GM21515 (cell line): ENCODE measurements around the gene METTL2B.

Experiments used
- ATAC-seq: cut with Tn5 transposase; IDR thresholded peaks from one replicate; pipeline ENCODE4 v1.9.1; 2021; ENCODE audit not compliant: unreplicated experiment

METTL2B gene, protein sequence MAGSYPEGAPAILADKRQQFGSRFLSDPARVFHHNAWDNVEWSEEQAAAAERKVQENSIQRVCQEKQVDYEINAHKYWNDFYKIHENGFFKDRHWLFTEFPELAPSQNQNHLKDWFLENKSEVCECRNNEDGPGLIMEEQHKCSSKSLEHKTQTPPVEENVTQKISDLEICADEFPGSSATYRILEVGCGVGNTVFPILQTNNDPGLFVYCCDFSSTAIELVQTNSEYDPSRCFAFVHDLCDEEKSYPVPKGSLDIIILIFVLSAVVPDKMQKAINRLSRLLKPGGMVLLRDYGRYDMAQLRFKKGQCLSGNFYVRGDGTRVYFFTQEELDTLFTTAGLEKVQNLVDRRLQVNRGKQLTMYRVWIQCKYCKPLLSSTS

DNA sequence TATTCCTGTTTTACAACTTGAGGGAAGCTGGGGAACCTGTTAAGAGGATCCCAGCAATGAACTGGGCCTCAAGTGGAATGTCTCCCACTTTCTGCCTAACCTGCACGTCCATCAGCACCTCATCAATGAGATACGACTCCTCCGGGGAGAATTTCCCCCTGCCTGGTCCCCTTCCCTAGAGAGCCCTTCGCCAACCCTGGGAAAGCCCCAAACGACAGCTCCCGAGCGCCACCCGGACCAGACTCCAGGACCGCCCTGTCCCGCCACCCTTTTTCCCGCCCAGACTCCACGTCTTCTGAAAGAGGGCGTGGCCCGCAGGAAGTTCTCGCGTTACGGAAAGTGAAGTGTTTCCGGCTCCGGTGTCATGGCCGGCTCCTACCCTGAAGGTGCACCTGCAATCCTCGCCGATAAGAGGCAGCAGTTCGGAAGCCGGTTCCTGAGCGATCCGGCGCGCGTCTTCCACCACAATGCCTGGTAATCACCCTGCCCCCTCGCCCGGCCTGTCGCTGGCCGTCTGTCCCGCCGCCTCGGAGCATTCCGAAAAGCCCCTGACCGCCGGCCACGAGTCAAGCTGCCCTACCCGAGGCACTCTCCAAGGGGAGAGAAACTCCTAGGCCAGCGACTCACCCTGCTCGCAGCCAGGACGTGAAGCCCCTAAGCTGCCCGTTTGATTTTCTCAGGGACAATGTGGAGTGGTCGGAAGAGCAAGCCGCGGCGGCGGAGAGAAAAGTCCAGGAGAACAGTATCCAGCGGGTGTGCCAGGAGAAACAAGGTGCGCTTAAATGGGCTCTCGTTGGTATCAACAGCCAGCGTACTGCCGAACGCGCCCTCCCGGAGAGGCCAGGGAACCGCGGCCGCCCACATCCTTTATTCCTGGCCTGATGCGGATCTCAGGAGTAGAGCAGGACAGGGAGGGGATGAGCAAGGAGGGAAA, at the start of gene METTL2B:
TSS of gene METTL2B (plus strand) at position 347 of the 934 bp plus-strand sequence. CDS start at position 365, 18 bp downstream.
- ATAC-seq: peak; percentile 90

DNA sequence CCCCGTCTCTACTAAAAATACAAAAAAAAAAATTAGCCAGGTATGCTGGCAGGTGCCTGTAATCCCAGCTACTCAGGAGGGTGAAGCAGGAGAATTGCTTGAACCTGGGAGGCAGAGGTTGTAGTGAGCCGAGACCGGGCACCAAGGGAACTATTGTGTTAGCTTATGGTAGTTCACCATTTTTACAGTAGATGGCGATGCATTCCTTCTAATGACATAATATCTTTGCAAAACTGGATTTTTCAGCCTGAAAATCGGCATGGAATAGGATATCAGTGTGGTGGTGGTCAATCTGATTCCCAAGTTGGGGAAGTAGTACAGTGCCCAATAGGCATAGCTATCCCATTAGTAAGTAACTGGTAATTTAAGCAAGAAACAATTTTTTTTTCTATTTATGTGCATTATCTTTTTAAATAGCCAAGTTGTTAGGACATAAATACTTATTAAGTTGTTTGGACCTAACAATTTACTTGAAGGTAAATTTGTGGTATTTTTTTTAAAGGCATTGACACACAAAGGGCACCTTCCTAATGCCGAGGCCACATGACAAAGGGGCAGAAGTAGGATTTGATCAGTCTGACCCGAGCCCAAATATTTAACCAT, 49.2 kb upstream of the METTL2B start:
- no peak for ATAC-seq

DNA sequence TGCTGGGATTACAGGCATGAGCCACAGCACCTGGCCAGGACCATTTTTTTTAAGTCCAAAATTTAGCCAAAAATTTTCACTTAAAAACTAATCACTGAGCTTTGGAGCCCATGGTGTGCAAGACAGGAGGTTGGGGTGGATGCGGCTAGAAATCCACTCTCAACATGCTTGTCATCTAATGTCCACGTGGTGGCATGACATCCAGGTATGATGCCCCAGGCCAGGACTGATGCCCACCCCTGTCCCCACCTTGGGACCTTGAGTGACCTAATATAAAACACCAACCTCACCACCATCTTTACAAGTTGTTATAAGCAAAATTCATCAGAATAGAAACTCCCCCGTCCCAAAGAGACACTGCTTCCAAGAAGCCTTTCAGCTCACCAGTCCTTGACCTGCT, 46.3 kb upstream of the METTL2B start:
- ATAC-seq: no peak

DNA sequence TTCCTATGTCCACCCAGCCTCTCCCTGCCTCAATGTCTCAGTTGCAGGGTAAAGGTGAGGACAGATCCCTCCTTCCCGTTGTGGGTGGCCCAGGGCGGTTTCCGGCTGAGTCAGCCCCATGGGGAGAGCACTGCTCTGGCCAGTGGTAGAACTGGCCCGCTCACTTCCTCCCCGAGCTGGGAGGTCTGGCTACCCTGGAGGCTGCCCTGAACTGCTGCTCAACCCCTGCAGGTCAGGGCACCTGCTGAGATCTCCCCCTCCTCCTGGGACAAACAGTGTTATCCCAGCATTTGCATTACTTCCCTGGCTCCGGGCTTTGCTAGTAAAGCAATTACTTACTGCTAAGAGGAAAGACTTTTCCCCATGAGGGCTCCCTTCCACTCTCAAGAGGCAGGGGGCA, 45.3 kb upstream of the METTL2B start:
- ATAC-seq: no peak

DNA sequence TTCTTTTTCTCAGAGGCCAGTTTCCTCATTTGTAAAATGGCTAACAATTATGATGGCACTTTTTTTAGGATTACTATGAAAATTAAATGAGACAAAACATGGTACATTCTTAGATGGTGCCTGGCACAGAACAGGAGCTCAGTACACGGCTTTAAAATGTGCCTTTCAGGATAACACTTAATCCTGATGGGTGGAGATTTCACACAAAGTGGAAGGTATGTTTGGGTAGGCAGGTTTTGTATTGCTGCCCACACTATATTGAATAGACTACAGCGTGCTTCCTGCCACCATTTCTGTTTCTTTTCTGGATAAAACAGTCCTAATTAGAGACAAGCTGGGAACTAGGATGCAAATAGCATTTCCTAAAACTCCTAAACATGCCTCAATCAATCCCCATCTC, 44.8 kb upstream of the METTL2B start:
- ATAC-seq: no peak

DNA sequence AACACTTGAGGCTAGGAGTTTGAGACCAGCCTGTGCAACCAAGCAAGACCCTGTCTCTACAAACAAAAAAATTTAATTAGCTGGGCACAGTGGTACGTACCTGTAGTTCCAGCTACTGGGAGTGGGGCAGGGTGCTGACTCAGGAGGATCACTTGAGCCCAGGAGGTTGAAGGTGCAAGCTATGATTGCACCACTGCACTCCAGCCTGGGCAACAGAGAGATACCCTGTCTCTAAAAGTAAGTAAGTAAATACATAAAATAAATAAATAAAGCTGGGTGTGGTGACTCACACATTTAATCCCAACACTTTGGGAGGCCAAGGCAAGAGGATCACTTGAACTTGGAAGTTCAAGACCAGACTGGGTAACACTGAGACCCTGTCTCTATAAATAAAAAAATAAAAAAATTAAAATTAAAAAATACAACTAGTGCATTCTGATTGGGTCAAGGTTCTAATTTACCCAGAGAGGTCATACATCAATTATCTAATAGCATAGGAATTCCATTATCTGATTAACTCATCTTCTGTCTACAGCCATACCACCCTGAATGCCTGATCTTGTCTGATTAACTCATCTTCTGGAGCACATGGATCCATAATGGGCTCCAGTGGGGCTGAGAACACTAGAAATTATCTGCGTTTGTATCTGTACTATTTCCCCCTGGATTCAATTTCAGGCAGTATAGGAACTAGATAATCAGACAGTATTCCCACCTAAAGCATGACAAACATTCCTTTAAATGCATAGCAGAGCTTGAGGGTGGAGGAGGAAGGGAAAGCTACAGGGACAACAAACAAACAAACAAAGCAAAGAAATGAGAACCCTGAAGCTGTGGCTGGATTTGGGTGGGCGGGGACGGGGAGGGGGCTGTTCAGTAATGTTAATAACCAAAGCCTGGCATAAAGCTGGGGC, 41.9 kb upstream of the METTL2B start:
- ATAC-seq: no peak

DNA sequence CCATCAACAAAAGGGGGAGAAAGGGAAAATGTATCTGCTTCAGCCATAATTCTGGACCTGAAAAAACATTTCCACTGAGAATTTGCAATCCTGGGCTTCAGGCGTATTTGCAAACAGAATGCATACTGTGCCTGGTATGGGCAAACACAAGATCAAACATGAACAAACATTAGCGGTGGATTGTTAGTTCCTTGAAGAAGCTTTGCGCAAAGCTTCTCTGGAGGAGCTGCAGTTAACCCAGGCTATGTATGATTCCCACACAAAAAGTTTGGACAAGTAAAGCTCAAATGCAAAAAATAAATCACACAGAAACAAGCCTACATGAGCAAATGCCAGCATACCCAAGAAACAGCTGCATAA, 41.2 kb upstream of the METTL2B start:
- no peak for ATAC-seq

DNA sequence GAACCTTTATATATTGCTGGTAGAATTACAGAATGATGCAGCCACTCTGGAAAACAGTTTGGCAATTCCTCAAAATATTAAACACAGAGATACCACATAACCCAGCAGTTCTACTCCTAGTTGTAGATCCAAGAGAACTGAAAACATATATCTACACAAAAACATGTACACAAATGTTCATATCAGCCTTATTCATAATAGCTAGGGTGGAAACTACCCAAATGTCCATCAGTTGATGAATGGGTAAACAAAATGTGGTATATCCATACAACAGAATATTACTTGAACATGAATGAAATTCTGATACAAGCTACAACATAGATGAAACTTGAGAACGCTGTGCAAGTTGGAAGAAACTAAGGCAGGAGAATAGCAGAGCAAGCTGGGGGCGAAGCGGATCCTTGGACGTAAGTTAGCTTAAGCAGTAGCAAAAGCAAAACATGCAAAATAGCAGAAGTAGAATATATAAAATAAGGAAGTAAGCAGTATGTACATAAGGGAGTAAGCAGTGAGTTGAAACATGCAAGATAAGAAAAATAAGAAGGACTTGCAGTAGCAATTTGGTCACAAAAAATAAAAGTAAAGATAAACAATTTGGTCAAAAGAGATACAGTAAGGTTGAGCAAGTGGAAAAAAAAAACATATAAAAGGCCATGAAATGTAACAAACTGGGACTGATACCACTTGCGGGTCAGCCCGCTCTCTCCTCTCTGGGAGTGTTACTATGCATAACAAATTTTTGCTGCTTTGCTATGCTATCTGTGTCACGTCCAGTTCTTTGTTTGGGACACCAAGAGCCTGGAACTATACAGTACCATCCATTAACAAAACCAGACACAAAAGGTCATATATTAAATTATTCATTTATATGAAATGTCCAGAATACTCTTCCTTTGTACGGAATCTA, 38.9 kb upstream of the METTL2B start:
- peak; percentile 83 for ATAC-seq

DNA sequence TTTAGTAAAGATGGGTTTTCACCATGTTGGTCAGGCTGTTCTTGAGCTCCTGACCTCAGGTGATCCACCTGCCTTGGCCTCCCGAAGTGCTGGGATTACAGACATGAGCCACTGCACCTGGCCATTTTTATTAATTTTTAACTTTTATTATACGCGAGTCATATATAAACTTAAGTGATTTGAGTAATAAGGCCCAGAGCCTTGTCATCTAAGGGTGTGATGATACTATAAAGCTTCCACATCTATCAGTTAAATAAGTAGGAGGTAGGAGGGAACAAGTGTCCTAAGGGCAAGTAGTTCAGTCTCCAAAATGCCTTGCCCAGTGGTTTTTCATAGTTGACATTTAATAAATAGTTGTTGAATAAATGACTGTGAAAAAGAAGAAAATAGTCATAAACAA, 34.2 kb upstream of the METTL2B start:
- ATAC-seq: no peak

DNA sequence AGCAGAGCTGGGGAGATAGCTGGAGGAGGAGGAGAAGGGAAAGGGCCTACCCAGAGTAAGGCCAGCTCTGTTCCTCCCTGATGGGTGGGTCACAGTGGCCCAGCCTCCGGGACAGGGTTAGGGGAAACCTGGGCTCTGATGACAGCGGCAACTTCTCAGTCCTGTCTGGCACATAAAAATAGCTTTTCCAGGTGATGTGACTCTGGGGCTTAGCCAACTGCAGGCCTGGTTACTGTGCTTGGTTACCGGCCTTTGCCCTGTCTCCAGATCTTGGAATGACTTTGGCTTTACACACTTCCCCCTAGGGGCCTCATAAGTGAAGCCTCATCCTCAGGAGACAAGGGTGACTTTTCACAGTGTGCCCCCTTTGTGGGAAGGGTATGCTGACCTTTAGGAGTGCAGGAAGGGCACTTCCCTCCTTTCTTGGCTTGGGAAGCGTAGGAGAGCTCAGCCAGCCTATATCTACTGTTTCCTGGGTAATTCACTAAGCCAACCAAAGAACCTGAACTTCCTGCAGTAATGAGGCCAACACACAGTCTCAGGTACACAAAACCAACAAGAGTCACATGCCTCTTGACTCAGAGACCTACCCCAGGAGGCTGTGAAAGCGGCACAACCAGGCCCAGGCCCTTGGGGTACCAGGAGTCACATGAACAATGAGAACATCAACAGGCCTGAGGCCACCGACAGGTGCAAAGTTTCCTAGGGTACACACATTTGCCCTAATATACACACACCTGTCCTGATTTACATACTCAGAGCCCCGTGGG, 32.5 kb upstream of the METTL2B start:
- no peak for ATAC-seq

DNA sequence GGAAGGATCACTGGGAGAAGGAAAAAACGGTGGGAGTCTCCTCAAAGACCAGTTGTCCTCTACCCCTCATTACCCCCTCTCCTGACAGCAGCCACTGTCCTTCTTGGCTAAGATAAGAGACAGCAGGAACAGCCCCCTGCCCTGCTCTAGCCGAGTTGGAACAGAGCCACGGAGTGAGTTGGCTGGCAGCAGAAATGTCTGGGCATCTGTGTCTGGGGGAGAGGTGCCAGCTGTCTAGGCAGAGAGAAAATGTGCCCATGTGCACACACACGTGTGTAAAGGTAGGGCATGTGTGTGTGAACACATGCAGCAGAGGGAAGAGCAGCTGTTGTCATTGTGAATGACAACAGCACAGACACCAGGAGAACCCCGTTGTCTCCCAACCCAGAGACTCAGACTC, 30.2 kb upstream of the METTL2B start:
- ATAC-seq: no peak

DNA sequence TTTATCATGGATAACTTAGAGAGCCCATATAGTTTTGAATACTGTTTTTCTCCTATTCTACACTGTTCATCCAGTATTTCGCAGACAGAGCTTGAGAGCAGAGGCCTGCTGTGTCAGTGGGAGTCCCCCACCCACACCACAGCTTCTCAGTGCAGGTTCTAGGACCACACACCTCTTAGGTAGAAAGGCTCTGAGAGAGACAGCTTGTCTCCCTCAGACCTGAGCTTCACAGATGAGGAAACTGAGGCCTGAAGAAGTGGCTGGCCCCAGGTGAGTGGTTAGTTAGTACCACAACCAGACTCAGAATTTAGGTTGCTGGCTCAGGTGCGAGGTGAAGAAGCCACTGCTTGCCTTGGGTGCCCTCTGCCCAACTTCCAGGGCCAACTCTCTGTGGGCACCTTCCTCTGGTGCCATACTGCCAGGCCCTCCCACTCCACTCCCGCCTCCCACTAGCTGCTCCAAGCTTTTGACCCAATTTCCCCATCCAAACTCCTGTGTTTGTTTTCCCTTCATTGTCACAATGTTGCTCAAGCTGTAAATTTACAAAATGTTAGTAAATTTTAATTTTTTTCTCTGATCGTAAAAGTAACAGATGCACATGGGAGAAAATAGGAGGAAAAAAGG, 28.5 kb upstream of the METTL2B start:
- no peak for ATAC-seq

DNA sequence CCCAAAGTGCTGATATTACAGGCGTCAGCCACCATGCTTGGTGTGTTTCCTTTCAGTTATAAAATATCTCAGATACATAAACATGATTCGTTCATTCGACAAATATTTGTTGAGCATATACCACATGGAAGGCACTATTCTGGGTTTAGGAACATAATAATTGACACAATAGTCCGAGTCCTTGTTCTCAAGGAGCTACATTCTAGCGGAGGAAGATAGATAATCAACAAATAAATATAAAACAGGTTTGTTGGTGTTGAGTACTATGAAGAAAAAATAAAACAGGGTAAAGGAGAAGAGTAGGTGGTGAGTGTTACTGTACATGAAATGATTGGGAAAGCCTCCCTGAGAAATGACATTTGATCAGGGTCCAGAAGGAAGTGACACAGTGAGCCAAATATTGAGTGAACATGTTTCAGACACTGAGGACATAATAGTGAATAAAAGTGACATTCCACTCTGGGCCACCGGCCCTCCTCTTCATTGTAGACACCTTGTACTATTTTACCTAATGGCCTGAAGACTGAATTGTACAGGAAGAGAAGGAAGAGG, 27.7 kb upstream of the METTL2B start:
- ATAC-seq: no peak

DNA sequence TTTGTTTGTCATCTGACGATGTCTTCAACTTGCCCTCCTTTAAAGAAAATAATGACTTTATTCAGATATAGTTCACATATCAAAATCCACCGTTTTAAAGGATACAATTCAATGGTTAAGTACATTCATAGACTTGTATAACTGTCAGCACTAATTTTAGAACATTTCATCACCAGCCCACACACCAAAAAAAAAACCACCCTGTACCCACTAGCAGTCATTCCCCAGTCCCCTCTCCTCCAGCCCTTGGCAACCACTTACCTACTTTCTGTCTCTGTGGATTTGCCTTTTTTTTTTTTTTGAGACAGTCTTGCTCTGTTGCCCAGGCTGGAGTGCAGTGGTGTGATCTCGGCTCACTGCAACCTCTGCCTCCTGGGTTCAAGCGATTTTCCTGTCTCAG, 26.1 kb upstream of the METTL2B start:
- no peak for ATAC-seq

DNA sequence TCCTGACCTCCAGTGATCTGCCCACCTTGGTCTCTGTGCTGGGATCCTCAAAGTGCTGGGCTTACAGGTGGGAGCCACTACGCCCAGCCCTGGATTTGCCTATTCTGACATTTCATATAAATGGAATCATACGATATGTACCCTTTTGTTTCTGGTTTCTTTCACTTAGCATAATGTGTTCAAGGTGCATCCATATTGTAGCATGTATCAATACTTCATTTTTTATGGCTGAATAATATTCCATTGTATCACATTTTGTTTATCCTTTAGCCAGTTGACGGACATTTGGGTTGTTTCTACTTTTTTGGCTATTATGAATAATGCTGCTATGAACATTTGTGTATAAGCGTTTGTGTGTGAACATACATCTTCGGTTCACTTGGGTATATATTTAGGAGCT, 25.6 kb upstream of the METTL2B start:
- ATAC-seq: no peak

DNA sequence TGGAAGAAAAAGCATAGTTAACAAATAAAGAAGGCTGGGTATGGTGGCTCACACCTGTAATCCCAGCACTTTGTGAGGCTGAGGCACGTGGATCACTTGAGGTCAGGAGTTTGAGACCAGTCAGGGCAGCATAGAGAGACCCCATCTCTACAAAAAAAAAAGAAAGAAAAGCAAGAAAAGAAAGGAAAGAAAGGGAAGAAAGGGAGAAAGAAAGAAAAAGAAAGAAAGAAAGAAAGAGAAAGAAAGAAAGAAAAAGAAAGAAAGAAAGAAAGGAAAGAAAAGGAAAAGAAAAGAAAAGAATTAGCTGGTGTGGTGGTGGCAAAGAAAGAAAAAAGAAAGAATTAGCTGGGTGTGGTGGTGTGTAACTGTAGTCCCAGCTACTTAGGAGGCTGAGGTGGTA, 24.0 kb upstream of the METTL2B start:
- ATAC-seq: no peak

DNA sequence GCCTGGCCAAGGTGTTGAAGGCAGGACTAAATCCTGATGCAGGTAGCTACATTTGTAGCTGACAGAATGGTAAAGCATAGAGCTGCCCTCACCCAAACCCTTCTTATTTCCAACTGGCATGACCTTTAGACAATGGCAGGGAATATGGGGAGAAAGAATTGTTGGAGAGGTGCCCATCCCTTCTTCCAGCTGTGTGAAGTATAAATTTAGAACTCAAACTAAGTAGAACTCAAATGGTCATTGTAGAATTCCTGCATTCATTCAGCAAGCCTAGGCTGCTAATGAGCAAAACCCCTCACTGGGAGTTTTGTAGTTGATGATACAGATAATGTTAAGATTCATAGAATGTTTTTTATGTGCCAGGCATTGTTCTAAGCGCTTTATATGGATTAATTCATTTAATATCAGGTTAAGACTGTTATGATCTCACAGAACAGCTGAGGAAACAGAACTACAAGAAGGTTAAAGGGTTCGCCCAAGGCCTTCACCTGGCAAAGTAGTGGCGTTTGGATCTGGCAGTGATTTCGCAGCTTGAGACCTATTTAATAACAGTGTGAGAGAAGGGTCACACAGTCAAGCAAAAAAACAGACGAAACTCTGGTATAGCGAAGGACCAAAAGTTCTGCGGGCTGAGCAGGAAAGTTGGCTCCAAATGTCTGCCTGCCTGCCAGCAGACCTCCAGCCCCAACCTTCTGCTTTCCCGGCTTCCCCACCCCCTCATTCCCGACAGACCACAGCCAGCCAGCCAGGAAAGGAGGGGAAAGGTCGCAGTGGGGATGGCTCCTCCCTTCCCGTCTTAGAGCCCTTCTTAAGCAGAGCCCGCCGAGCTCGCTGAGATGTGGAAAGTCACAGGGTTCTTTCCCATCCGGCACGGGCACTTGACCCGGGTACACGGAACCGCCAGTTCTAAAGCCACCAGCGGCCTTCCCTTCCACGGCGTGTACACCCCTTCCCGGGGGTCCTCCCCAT, 22.4 kb upstream of the METTL2B start:
- no peak for ATAC-seq
